ENCODE results near the gene COTL1.

DNA sequence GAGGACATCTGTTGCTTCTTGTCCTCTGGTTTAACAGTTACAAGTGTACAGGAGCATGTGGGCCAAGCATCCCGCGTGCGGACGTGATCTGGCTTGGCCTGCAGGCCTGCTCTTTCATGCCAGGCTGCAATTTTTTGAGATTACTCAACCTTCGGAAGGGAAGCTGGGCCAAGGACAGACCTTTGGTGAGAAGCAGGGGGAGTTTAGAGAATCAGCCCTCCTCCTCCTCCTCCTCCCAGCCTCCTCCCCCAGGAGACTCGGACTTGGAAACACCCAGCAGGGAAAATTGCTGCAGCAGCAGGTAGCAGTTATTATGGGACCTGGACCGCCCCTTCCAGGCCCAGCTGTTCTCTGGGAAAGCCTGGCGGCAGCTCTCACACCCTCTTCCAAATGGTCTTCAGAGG is 25.3 kb upstream of the COTL1 start:
- TF ChIP-seq SREBF1 (IDR thresholded peaks at IDR 0.05; ENCODE audit: borderline replicate concordance, low read depth, low read length) (no peak), ZNF76 (CRISPR knock-in tag; IDR thresholded peaks at IDR 0.05; ENCODE audit: borderline replicate concordance) (no peak), EGR1 (conservative IDR thresholded peaks at IDR 0.05) (no peak), NFIC (IDR thresholded peaks at IDR 0.05) (no peak), USF1 (CRISPR knock-in tag; IDR thresholded peaks at IDR 0.05) (no peak)
- TF ChIP-seq, protein P1, sequence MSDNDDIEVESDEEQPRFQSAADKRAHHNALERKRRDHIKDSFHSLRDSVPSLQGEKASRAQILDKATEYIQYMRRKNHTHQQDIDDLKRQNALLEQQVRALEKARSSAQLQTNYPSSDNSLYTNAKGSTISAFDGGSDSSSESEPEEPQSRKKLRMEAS (CRISPR knock-in tag; IDR thresholded peaks at IDR 0.05) = no peak
- TF ChIP-seq, protein P2, sequence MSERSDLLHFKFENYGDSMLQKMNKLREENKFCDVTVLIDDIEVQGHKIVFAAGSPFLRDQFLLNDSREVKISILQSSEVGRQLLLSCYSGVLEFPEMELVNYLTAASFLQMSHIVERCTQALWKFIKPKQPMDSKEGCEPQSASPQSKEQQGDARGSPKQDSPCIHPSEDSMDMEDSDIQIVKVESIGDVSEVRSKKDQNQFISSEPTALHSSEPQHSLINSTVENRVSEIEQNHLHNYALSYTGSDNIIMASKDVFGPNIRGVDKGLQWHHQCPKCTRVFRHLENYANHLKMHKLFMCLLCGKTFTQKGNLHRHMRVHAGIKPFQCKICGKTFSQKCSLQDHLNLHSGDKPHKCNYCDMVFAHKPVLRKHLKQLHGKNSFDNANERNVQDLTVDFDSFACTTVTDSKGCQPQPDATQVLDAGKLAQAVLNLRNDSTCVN (CRISPR knock-in tag; IDR thresholded peaks at IDR 0.05) = no peak
- TF ChIP-seq, protein P3, sequence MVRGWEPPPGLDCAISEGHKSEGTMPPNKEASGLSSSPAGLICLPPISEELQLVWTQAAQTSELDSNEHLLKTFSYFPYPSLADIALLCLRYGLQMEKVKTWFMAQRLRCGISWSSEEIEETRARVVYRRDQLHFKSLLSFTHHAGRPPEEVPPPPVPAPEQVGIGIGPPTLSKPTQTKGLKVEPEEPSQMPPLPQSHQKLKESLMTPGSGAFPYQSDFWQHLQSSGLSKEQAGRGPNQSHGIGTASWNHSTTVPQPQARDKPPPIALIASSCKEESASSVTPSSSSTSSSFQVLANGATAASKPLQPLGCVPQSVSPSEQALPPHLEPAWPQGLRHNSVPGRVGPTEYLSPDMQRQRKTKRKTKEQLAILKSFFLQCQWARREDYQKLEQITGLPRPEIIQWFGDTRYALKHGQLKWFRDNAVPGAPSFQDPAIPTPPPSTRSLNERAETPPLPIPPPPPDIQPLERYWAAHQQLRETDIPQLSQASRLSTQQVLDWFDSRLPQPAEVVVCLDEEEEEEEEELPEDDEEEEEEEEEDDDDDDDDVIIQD (CRISPR knock-in tag; IDR thresholded peaks at IDR 0.05) = no peak

Data from K562 (cell line).